ENCODE measurements around the gene RNF144B.

- TF ChIP-seq RAD21 (conservative IDR thresholded peaks at IDR 0.05 in 1 of 2, IDR thresholded peaks at IDR 0.05 in 1 of 2) (no peak), MAX (IDR thresholded peaks at IDR 0.05) (no peak), MYC (IDR thresholded peaks at IDR 0.05; ENCODE audit: borderline replicate concordance, low read length) (no peak), FOSL2 (IDR thresholded peaks at IDR 0.05) (no peak), FOSL2 (CRISPR knock-in tag; IDR thresholded peaks at IDR 0.05) (no peak), PBX3 (IDR thresholded peaks at IDR 0.05) (no peak), HDAC2 (IDR thresholded peaks at IDR 0.05) (no peak), JUN (IDR thresholded peaks at IDR 0.05) (no peak), RFX5 (IDR thresholded peaks at IDR 0.05) (no peak)
- TF ChIP-seq, protein P1, sequence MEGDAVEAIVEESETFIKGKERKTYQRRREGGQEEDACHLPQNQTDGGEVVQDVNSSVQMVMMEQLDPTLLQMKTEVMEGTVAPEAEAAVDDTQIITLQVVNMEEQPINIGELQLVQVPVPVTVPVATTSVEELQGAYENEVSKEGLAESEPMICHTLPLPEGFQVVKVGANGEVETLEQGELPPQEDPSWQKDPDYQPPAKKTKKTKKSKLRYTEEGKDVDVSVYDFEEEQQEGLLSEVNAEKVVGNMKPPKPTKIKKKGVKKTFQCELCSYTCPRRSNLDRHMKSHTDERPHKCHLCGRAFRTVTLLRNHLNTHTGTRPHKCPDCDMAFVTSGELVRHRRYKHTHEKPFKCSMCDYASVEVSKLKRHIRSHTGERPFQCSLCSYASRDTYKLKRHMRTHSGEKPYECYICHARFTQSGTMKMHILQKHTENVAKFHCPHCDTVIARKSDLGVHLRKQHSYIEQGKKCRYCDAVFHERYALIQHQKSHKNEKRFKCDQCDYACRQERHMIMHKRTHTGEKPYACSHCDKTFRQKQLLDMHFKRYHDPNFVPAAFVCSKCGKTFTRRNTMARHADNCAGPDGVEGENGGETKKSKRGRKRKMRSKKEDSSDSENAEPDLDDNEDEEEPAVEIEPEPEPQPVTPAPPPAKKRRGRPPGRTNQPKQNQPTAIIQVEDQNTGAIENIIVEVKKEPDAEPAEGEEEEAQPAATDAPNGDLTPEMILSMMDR (IDR thresholded peaks at IDR 0.05): no peak
Measured at GRCh38 chr6:18439581-18439980, 52.4 kb downstream of the RNF144B start.
